Transverse colon (tissue), 4 donors: ENCODE data around the gene THBS2.

Experiments
- POLR2AphosphoS5 ChIP-seq, 3 donors: sonication (generic); formaldehyde crosslinking; IDR thresholded peaks; one replicate each; pipeline ENCODE4 v1.6.1; 2016; ENCODE audit warnings: antibody characterized with exemption in 3 of 3
- TF ChIP-seq, protein P1 (sequence below), 5 experiments: fragments of 200-600 bp in 3 of 5; fragments of 450-650 bp in 2 of 5; sonication (generic) in 3 of 5; IDR thresholded peaks; 1 replicate in 2 of 5; 2 replicates in 3 of 5; pipeline ENCODE4 v1.5.1; 2016 to 2017; ENCODE audit warnings: antibody characterized with exemption in 5 of 5, inconsistent platforms in 3 of 5, mild to moderate bottlenecking in 2 of 5, moderate library complexity in 1 of 5

DNA sequence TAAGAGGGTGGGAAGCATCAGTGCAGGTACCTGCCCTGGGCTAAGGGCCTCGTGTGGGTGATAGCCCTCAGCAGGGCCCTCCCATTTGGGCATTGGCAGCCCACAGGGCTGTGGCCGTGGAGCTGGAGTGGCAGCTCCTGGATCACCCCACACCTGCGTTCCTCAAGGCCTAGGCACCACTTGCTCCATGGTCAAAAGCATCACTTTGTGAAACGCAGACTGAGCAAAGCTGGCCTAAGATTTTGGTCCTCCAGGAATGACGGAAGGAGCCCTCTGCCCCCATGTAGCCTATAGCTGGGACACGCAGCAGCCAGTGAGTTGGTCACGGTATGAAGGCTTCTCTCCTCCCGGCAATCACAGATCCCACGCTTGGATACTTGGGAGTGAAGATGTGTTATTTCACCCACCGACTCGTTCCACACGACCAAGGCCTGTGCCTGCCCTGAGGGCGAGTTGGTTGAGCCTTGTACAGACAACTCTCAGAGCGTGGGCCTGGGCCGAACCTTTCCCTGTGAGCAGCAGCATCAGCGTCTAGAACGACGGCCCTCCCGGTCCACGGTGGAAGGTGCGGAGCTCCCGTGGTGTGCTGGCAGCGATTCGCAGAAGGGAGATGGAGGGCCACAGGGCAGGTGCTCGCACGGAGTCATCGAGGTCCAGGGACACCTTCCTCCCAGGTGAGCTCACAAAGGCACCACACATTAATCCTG, 39.7 kb downstream of the THBS2 start:
- TF ChIP-seq, protein P1, sequence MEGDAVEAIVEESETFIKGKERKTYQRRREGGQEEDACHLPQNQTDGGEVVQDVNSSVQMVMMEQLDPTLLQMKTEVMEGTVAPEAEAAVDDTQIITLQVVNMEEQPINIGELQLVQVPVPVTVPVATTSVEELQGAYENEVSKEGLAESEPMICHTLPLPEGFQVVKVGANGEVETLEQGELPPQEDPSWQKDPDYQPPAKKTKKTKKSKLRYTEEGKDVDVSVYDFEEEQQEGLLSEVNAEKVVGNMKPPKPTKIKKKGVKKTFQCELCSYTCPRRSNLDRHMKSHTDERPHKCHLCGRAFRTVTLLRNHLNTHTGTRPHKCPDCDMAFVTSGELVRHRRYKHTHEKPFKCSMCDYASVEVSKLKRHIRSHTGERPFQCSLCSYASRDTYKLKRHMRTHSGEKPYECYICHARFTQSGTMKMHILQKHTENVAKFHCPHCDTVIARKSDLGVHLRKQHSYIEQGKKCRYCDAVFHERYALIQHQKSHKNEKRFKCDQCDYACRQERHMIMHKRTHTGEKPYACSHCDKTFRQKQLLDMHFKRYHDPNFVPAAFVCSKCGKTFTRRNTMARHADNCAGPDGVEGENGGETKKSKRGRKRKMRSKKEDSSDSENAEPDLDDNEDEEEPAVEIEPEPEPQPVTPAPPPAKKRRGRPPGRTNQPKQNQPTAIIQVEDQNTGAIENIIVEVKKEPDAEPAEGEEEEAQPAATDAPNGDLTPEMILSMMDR (IDR thresholded peaks at IDR 0.05) = no peak
- TF ChIP-seq POLR2AphosphoS5 (IDR thresholded peaks at IDR 0.05) = no peak
